ENCODE results near the gene BLM. TPM values are rescaled to one million over a fixed set of nuclear protein-coding genes. Genes with fewer than 3 reads are reported as not detected.
A peak's percentile ranks its signal among the peaks of the same experiment; 100 is the strongest.
"Not testable (repeated sequence)": the region's sequence is repeated elsewhere in the genome, so short reads cannot be mapped to it uniquely, and the experiment has no call there.

Gene BLM
- total RNA-seq, 1 experiment from 2014 or later = 41.3 TPM

DNA sequence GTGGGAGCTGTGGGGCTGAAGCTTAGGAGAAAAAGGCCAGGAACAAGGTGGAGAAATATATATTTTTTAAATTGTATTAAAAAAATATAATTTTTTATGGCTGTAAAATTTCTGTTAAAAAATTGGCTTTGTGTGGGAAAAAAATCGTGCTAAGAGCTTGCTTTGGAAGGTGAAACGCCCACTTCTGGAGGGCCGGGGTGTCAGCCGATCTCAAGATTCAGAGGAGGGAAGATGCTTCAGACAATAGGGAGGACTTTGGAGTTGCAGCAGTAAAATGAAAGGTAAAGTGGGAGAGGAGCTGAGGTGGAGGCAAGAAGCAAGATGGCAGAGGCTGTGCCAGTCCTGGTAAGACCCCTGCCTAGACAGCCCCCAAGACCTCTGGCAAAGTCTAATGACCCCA lies 45.9 kb upstream of the BLM start:
- H2BK12ac ChIP-seq (ENCODE audit: insufficient read length, low read depth, low read length) = no peak overlapping the region
- H3K56ac ChIP-seq (ENCODE audit: insufficient read length, low read depth, low read length) = no peak overlapping the region
- H3K79me1 ChIP-seq (ENCODE audit: insufficient read depth, low read depth, low read length, poor library complexity, severe bottlenecking) = no peaks in the 10 kb centered on the region
- H2BK120ac ChIP-seq (ENCODE audit: low read depth, low read length, poor library complexity, severe bottlenecking) = no peak overlapping the region
- no peaks in the 10 kb centered on the region for H3K79me2 ChIP-seq (ENCODE audit: insufficient read depth, low read length)
- no peak overlapping the region for H3K18ac ChIP-seq (ENCODE audit: insufficient read length, low read depth, low read length)
- H3K27ac ChIP-seq (ENCODE audit: insufficient read length, low read depth, low read length) = no peak overlapping the region
- H4K91ac ChIP-seq (ENCODE audit: insufficient read length, low read depth, low read length) = no peak overlapping the region
- no peak overlapping the region for H3T11ph ChIP-seq (ENCODE audit: low read length)
- H3K4me1 Mint-ChIP-seq = no peaks in the 10 kb centered on the region
- H2AK5ac ChIP-seq (ENCODE audit: insufficient read length, low read length) = no peak overlapping the region
- H3K4ac ChIP-seq (ENCODE audit: low read depth, low read length) = no peak overlapping the region
- H2AFZ ChIP-seq (ENCODE audit: low read length) = no peak overlapping the region
- H3K36me3 Mint-ChIP-seq (ENCODE audit: insufficient read depth in 1 of 3, low read depth in 3 of 3) = no peaks in the 10 kb centered on the region
- H2BK15ac ChIP-seq (ENCODE audit: low read depth, low read length) = no peak overlapping the region
- H3K9me3 ChIP-seq (ENCODE audit: control insufficient read depth, low read depth, low read length) = no peaks in the 10 kb centered on the region
- no peaks in the 10 kb centered on the region for H3K27me3 ChIP-seq (ENCODE audit: insufficient read depth, low read length)
- peak overlapping the region in 2 of 3 experiments; percentile 47 to 80; a peak in 1 of 7 replicates for H3K27ac Mint-ChIP-seq
- no peak overlapping the region for H4K8ac ChIP-seq (replicated peaks; ENCODE audit: insufficient read length, low read depth, low read length)
- peaks cover 2% of the 10 kb centered on the region for H3K27me3 Mint-ChIP-seq (ENCODE audit: low read depth)
- no peak overlapping the region for H3K4me2 ChIP-seq (ENCODE audit: insufficient read depth, insufficient read length, low read length)
- no peak overlapping the region for H3K9ac ChIP-seq (ENCODE audit: extremely low read depth, insufficient read length, low read length)
- WGBS (ENCODE audit: extremely low coverage, insufficient read length, low lambda C conversion rate) = no CpG with 5 or more reads among the region's 4 CpGs
- H2BK20ac ChIP-seq (ENCODE audit: low read depth, low read length, poor library complexity, severe bottlenecking) = no peak overlapping the region
- no peak for DNase-seq
- H3K14ac ChIP-seq (ENCODE audit: insufficient read depth, low read length) = no peak overlapping the region
- no peaks in the 10 kb centered on the region for H4K20me1 ChIP-seq (ENCODE audit: control insufficient read depth, insufficient read depth, insufficient read length)
- no peaks in the 10 kb centered on the region for H3K9me3 Mint-ChIP-seq
- no peak overlapping the region for H4K5ac ChIP-seq (ENCODE audit: insufficient read length, low read depth, low read length)
- no peak overlapping the region for H2BK5ac ChIP-seq (ENCODE audit: insufficient read length, low read length)
- H3K4me3 Mint-ChIP-seq = no peak overlapping the region
- TF ChIP-seq, protein P1, sequence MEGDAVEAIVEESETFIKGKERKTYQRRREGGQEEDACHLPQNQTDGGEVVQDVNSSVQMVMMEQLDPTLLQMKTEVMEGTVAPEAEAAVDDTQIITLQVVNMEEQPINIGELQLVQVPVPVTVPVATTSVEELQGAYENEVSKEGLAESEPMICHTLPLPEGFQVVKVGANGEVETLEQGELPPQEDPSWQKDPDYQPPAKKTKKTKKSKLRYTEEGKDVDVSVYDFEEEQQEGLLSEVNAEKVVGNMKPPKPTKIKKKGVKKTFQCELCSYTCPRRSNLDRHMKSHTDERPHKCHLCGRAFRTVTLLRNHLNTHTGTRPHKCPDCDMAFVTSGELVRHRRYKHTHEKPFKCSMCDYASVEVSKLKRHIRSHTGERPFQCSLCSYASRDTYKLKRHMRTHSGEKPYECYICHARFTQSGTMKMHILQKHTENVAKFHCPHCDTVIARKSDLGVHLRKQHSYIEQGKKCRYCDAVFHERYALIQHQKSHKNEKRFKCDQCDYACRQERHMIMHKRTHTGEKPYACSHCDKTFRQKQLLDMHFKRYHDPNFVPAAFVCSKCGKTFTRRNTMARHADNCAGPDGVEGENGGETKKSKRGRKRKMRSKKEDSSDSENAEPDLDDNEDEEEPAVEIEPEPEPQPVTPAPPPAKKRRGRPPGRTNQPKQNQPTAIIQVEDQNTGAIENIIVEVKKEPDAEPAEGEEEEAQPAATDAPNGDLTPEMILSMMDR (conservative IDR thresholded peaks at IDR 0.05) = no peak
- H3K23ac ChIP-seq (ENCODE audit: insufficient read length, low read depth, low read length) = no peak overlapping the region
- H3K4me1 ChIP-seq (ENCODE audit: insufficient read depth, low read length) = no peaks in the 10 kb centered on the region
- H3K23me2 ChIP-seq (ENCODE audit: insufficient read length, low read depth, low read length, poor library complexity, severe bottlenecking) = no peaks in the 10 kb centered on the region

DNA sequence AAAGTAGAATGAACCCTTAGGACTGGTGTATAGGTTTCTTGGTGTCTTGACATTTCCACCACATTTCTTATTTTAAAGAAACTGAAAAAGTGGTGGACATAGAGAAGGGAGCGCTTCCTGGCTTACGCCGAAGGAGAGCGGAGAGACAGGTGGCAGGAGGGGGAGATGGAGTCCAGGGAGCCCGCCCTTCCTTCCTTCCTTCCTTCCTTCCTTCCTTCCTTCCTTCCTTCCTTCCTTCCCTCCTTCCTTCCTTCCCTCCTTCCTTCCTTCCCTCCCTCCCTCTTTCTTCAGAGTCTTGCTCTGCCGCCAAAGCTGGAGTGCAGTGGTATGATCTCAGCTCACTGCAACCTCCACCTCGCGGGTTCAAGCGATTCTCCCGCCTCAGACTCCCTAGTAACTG lies 43.8 kb upstream of the BLM start:
- H3K56ac ChIP-seq (ENCODE audit: insufficient read length, low read depth, low read length); H2BK120ac ChIP-seq (ENCODE audit: low read depth, low read length, poor library complexity, severe bottlenecking); H3K23me2 ChIP-seq (ENCODE audit: insufficient read length, low read depth, low read length, poor library complexity, severe bottlenecking); H2AK5ac ChIP-seq (ENCODE audit: insufficient read length, low read length); H3K23ac ChIP-seq (ENCODE audit: insufficient read length, low read depth, low read length); H3K27me3 ChIP-seq (ENCODE audit: insufficient read depth, low read length); H2AFZ ChIP-seq (ENCODE audit: low read length); H3K18ac ChIP-seq (ENCODE audit: insufficient read length, low read depth, low read length); H4K91ac ChIP-seq (ENCODE audit: insufficient read length, low read depth, low read length); DNase-seq; H4K5ac ChIP-seq (ENCODE audit: insufficient read length, low read depth, low read length); H3K79me1 ChIP-seq (ENCODE audit: insufficient read depth, low read depth, low read length, poor library complexity, severe bottlenecking); H2BK15ac ChIP-seq (ENCODE audit: low read depth, low read length); H3K27ac Mint-ChIP-seq; H3K14ac ChIP-seq (ENCODE audit: insufficient read depth, low read length); H3K9me3 ChIP-seq (ENCODE audit: control insufficient read depth, low read depth, low read length); H3K4me1 Mint-ChIP-seq; H4K20me1 ChIP-seq (ENCODE audit: control insufficient read depth, insufficient read depth, insufficient read length); H3K36me3 Mint-ChIP-seq (ENCODE audit: insufficient read depth in 1 of 3, low read depth in 3 of 3); H3K4ac ChIP-seq (ENCODE audit: low read depth, low read length); H3K79me2 ChIP-seq (ENCODE audit: insufficient read depth, low read length); H3K4me1 ChIP-seq (ENCODE audit: insufficient read depth, low read length); H3T11ph ChIP-seq (ENCODE audit: low read length); H3K4me2 ChIP-seq (ENCODE audit: insufficient read depth, insufficient read length, low read length); H3K9me3 Mint-ChIP-seq; H2BK5ac ChIP-seq (ENCODE audit: insufficient read length, low read length); H3K9ac ChIP-seq (ENCODE audit: extremely low read depth, insufficient read length, low read length); H3K4me3 Mint-ChIP-seq; H2BK12ac ChIP-seq (ENCODE audit: insufficient read length, low read depth, low read length); H3K27ac ChIP-seq (ENCODE audit: insufficient read length, low read depth, low read length); H3K27me3 Mint-ChIP-seq (ENCODE audit: low read depth); H2BK20ac ChIP-seq (ENCODE audit: low read depth, low read length, poor library complexity, severe bottlenecking); H4K8ac ChIP-seq (replicated peaks; ENCODE audit: insufficient read length, low read depth, low read length): not testable (repeated sequence)
- WGBS (ENCODE audit: extremely low coverage, insufficient read length, low lambda C conversion rate) = no CpG with 5 or more reads among the region's 10 CpGs

All from H9 (cell line).